Stimulated activated naive CD8-positive, alpha-beta T cell treated with anti-CD3 and anti-CD28 coated beads, Interleukin-15, amount 100 ng/mL, for 72 hours (primary cell): ENCODE measurements around the gene PLEKHD1.
A peak's percentile ranks its signal among the peaks of the same experiment; 100 is the strongest.
"Not testable (repeated sequence)": the region's sequence is repeated elsewhere in the genome, so short reads cannot be mapped to it uniquely, and the experiment has no call there.

ENCODE experiments used
- ATAC-seq: fragments of 150-1000 bp; cut with Tn5 transposase; 2 replicates; pipeline ENCODE4 v1.10.0; 2021; ENCODE audit warnings: mild to moderate bottlenecking, moderate library complexity
- DNase-seq, 2 donors: peaks; one replicate each; pipeline ENCODE4 v3.0.0; 2021 to 2022
- H3K27ac Mint-ChIP-seq, 2 donors: one replicate each; pipeline ENCODE4 v1.8.0; 2022; ENCODE audit warnings: mild to moderate bottlenecking in 2 of 2, mixed read lengths in 2 of 2, moderate library complexity in 2 of 2
- H3K27me3 Mint-ChIP-seq: one replicate; pipeline ENCODE4 v1.8.0; 2022; ENCODE audit warnings: mixed read lengths
- H3K4me1 Mint-ChIP-seq: one replicate; pipeline ENCODE4 v1.8.0; 2022; ENCODE audit warnings: mild to moderate bottlenecking, mixed read lengths
- H3K4me3 Mint-ChIP-seq, 2 donors: one replicate each; pipeline ENCODE4 v1.8.0; 2022; ENCODE audit warnings: mild to moderate bottlenecking in 2 of 2, mixed read lengths in 2 of 2, moderate library complexity in 1 of 2
- H3K9me3 Mint-ChIP-seq, 2 donors: one replicate each; pipeline ENCODE4 v1.8.0; 2022; ENCODE audit warnings: mixed read lengths in 2 of 2

PLEKHD1 gene

DNA sequence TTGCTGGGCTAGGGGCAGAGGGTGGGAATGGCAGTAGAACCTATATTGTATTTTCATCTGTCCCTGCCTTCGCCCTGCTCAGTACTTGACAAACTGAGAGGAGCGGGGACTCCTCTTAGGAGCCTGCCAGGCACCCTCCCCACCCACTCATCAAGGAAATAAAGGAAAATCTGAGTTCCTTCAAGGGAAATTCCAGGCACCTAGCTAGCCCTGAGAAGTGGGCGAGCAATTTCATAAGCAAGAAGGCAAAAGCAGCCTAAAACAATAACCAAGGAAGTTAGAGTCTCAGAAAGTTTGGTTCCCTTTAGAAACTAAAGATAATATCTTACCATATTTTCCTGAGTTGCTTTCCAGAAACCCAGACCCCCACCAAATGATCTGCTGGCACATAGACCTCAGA, 10.6 kb upstream of the PLEKHD1 start:
- ATAC-seq = no peak

DNA sequence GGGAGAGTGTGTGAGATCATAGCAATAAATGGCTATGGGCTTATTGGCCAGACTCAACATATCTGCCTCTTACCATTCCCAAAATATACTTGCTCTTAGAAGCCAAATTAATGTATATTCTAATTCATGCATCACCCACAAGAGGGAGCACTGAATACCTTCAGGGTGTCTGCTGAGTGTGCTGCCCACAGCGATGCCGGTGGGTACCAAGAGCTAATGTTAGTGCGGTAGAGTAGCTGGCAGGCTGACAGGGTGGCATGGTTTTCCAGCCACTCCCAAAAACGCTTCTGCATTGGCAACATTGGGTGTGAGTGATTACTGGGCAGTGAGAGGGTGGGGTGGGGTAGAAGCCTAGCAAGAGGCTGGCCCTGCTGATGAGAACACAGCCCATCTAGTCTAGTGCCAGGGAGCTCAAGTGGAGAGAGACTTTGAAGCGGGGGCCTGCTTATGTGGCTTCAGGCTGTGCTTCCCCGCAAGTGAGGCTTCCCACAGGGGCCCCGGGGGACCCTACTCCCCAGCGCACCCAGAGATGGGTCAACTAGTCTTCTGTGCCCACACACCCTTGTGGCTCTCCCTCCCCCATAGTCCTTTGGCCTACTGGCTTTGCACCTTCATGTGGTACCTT, 9.2 kb upstream of the PLEKHD1 start:
- H3K4me3 Mint-ChIP-seq = no peak overlapping the region
- no peaks in the 10 kb centered on the region for H3K4me1 Mint-ChIP-seq
- peak; percentile 74 for ATAC-seq
- no peak for DNase-seq
- no peak overlapping the region for H3K27ac Mint-ChIP-seq
- H3K27me3 Mint-ChIP-seq = no peaks in the 10 kb centered on the region
- H3K9me3 Mint-ChIP-seq = no peaks in the 10 kb centered on the region

More for the DNA sequence above, 10.6 kb upstream of the PLEKHD1 start:
- H3K4me1 Mint-ChIP-seq = no peaks in the 10 kb centered on the region
- H3K27ac Mint-ChIP-seq = no peak overlapping the region
- H3K9me3 Mint-ChIP-seq = no peaks in the 10 kb centered on the region
- H3K4me3 Mint-ChIP-seq = no peak overlapping the region
- H3K27me3 Mint-ChIP-seq = no peaks in the 10 kb centered on the region
- no peak for DNase-seq

DNA sequence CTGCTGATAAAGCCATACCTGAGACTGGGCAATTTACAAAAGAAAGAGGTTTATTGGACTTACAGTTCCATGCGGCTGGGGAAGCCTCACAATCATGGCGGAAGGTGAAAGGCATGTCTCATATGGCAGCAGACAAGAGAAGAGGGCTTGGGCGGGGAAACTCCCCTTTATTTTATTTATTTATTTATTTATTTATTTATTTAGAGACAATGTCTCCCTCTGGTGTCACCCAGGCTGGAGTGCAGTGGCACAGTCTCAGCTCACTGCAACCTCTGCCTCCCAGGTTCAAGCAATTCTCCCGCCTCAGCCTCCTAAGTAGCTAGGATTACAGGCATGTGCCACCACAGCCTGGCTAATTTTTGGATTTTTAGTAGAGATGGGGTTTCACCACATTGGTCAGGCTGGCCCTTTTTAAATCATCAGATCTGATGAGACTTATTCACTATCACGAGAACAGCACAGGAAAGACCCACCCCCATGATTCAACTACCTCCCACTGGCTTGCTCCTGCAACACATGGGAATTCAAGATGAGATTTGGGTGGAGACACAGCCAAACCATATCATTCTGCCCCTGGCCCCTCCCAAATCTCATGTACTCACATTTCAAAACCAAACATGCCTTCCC, 7.6 kb upstream of the PLEKHD1 start:
- not testable (repeated sequence) for DNase-seq, H3K4me3 Mint-ChIP-seq, H3K27me3 Mint-ChIP-seq, H3K4me1 Mint-ChIP-seq, ATAC-seq, H3K9me3 Mint-ChIP-seq
- peak overlapping the region in 1 of 2 donors; percentile 45 for H3K27ac Mint-ChIP-seq

DNA sequence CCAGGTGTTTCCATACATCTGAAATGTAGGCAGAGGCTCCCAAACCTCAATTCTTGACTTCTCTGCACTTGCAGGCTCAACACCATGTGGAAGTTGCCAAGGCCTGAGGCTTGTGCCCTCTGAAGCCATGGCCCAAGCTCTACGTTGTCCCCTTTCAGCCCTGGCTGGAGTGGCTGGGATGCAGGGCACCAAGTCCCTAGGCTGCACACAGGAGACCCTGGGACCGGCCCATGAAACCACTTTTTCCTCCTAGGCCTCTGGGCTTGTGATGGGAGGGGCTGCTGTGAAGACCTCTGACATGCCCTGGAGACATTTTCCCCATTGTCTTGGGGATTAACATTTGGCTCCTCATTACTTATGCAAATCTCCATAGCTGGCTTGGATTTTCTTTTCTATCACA, 6.5 kb upstream of the PLEKHD1 start:
- not testable (repeated sequence) for ATAC-seq, H3K9me3 Mint-ChIP-seq, DNase-seq, H3K4me1 Mint-ChIP-seq, H3K4me3 Mint-ChIP-seq, H3K27ac Mint-ChIP-seq
- H3K27me3 Mint-ChIP-seq = peaks cover 14% of the 10 kb centered on the region

DNA sequence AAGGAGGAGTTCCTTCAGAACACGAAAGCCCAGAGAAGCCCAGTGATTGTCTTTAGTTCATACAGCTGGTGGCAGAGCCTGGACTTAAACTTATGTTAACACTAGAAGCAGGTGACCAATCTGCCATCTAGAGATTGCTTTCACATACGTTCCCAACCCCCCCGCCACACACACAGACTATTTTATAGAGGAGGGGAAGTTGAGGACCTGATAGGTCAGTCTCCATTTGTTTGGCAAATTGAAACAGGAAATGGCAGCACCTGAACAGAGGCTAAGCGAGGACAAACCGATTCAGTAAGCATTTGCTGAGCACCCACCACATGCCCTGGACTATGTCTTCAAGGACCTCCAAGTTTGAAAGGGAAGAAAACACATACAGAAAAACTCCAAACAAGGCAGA, 4.8 kb upstream of the PLEKHD1 start:
- no peak overlapping the region for H3K27ac Mint-ChIP-seq
- no peak for ATAC-seq
- no peak overlapping the region for H3K4me3 Mint-ChIP-seq
- H3K9me3 Mint-ChIP-seq = no peaks in the 10 kb centered on the region
- H3K27me3 Mint-ChIP-seq = peaks cover 27% of the 10 kb centered on the region
- peaks cover 5% of the 10 kb centered on the region for H3K4me1 Mint-ChIP-seq
- DNase-seq = no peak

DNA sequence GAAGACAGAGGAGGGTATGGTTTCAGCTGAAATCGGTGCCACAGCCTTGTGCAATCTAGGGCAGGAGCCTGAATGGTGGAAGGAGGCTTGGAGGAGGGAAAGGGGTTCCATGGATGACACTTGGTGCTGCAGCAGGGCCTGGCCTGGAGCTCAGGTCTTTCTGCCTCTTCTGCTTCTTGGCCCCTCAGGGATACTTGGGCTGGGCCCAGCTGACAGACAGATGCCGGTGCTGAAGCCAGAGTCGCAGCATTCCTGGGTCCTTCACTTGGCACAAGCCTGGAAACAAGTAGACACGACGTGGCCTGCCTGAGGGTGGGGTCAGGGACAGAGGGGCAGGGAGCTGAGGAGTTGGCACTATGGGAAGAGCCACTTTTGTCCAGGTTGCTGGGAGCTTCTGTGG, 4.4 kb upstream of the PLEKHD1 start:
- no peak overlapping the region for H3K27ac Mint-ChIP-seq
- ATAC-seq (no peak), DNase-seq (no peak)
- H3K4me3 Mint-ChIP-seq = no peak overlapping the region
- H3K4me1 Mint-ChIP-seq = peaks cover 5% of the 10 kb centered on the region
- H3K9me3 Mint-ChIP-seq = no peaks in the 10 kb centered on the region
- H3K27me3 Mint-ChIP-seq = peaks cover 31% of the 10 kb centered on the region

DNA sequence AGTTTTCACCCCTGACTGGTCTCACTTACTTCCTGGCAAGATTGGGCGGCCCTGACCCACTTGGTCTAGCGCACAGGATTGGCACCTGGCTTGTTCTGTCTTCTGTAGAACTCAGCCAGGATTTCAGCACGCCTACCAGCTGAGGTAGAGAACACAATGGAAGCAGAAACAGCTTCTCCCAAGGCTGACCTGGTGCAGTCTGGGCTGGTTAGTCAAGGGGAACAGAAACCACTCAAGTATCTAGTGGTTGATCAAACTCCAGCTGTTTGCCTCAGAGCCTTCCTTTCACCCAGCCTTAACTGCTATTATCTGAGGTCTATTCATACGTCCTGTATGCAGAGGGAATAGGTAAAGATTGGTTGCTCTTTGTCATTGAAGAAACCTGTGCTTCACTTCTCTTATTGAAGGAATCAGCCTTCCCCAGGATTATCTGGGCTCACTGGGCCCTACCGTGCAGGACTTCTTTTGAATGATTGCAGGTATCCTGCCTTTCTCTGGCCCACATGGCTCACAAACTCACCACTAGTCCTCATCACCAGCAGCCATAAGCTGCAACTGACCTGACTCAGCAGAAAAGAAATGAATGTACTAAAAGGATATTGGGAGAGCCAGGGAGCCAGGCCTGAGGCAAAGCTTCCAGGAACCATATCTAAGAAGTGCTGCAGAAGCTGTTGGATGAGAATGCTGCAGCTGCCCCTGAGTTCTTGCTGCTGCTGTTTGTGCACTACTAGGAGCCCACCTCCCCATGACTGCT, 2.5 kb upstream of the PLEKHD1 start:
- DNase-seq (no peak), ATAC-seq (no peak)
- no peaks in the 10 kb centered on the region for H3K9me3 Mint-ChIP-seq
- H3K4me1 Mint-ChIP-seq = peaks cover 5% of the 10 kb centered on the region
- peaks cover 50% of the 10 kb centered on the region for H3K27me3 Mint-ChIP-seq
- no peak overlapping the region for H3K4me3 Mint-ChIP-seq
- no peak overlapping the region for H3K27ac Mint-ChIP-seq

DNA sequence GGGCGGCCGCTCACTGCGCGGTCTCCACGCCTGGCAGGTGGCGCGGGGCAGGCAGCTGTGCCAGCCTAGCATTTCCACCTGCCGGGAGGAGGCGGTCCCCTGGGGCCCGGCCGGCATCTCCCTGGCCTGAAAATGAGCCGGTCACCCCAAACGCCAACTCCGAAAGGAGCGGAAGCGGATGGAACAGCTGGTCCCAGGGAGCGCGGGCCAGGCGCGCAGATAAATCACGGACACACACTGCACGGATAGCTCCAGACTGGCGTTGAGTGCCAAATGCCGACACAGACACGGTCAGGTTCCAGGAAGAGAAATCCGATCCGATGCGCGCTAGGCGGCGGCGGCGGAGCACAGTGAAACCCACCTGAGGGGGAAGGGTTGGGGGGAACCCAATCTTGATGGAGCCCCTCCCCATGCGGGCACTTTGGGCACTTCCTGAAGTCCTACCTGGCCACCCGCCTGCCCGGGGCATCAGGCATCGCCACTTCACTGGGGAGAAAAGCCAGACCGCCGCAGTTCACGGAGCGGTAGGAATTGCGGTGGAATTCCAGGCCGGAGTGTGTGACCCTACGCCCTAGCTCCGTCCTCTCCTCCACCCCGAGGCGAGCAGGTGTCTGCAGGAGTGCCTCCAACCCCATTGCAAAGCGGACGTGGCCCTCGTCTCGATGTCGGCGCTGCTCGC, 624 bp upstream of the PLEKHD1 start:
- ATAC-seq = peak; percentile 34
- H3K4me3 Mint-ChIP-seq = peak overlapping the region in 1 of 2 donors; percentile 64
- H3K4me1 Mint-ChIP-seq = peaks cover 5% of the 10 kb centered on the region
- H3K27ac Mint-ChIP-seq = no peak overlapping the region
- no peaks in the 10 kb centered on the region for H3K9me3 Mint-ChIP-seq
- no peak for DNase-seq
- H3K27me3 Mint-ChIP-seq = peaks cover 68% of the 10 kb centered on the region

DNA sequence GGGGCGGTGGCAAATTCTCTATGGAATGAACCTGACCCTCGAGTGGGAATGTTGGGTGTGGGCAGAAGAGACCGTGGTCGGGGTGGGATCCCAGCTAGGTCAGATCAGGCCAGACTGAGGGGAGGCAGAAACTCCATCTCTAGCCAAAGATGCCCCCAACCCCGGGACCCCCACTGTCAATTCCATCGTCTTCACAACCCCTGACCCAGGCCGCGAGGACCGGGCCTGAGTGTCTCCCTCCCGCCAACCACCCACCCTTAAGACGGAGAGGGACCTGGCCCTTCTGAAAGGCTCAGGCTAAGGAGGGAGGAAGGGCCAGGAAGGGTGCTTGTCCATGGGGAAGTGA, 760 bp downstream of the PLEKHD1 start:
- DNase-seq (no peak), ATAC-seq (peak; percentile 28)
- Mint-ChIP-seq H3K4me1 (peaks cover 5% of the 10 kb centered on the region), H3K4me3 (no peak overlapping the region), H3K27ac (no peak overlapping the region), H3K27me3 (peaks cover 68% of the 10 kb centered on the region), H3K9me3 (no peaks in the 10 kb centered on the region)

DNA sequence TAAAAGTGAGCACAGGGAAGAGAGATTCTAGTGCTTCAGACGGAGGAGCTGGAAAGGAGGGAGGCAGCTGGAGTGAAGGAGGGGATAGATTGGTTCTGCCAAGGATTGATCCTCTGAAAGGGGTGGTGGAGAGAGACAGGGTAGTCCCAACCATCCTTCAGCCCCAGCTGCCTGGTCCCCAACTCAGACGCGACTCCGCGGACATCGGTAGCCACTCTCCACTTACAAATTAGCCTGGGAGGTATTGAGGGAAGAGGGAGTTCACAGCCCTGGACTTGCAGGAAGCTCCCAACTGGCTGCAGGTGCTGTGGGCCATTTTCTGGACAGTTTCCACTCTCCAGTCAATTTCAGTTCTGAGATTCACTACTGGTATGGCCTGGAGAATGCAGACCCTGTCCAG, 1.2 kb downstream of the PLEKHD1 start:
- no peaks in the 10 kb centered on the region for H3K9me3 Mint-ChIP-seq
- H3K4me1 Mint-ChIP-seq = peaks cover 5% of the 10 kb centered on the region
- no peak for DNase-seq
- no peak overlapping the region for H3K4me3 Mint-ChIP-seq
- H3K27ac Mint-ChIP-seq = no peak overlapping the region
- H3K27me3 Mint-ChIP-seq = peaks cover 68% of the 10 kb centered on the region
- ATAC-seq = no peak

DNA sequence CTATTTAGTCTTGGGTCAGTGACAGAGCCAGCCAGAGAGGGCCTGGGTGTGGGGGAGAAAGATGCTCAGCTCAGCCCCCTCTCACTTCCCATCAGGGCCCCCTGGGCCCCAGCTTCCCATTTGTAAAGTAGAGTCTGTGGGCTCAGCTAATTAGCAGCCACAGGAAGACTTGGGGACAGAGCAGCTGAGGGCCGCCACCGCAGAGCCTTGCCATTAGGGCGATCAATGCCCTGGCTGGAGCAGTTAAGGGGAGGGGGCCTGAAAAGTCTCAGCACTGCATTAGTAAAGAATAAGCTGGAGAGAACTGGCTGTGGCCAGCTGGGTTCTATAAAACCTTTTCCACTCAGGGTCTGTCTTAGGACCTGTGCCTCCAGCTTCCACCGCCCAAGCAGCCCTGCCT, 2.7 kb downstream of the PLEKHD1 start:
- peaks cover 5% of the 10 kb centered on the region for H3K4me1 Mint-ChIP-seq
- H3K27me3 Mint-ChIP-seq = peaks cover 62% of the 10 kb centered on the region
- no peak for DNase-seq
- no peaks in the 10 kb centered on the region for H3K9me3 Mint-ChIP-seq
- no peak overlapping the region for H3K4me3 Mint-ChIP-seq
- ATAC-seq = no peak
- H3K27ac Mint-ChIP-seq = no peak overlapping the region

DNA sequence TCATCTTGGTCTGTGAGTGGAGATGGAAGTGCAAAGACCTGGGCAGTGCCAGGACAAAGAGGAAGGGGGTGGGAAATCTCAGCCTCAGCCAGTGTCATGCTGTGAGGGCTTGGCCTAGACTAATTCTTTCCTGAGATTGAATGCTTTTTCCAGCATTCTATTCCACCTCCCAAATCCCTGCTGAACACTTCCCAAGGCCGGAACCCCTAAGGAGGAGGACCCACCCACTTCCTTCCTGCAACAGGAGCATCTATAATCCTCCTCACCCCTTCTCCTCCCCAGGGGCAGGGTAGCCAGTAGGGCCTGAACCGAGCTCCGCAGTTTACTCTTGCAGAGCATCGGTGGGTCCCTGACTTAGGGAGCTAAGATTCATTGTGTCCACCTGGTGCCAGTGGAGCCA, 3.2 kb downstream of the PLEKHD1 start:
- no peak overlapping the region for H3K27ac Mint-ChIP-seq
- H3K27me3 Mint-ChIP-seq = peaks cover 57% of the 10 kb centered on the region

DNA sequence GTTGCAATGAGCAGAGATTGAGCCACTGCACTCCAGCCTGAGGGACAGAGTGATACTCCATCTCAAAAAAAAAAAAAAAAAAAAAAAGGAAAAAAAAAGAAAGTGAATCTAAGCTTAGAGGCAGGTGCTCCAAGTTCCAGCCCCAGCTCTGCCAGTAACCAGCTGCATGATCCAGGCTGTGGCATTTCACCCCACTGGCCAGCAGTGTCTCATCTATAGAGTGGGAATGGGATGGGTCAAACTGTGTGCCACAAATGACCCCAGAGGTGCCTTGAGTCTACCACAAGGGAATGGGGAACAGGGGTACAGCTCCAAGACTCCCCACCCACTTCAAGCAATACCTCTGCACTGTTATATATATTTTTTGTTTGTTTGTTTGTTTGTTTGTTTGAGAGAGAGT, 5.0 kb downstream of the PLEKHD1 start:
- Mint-ChIP-seq H3K4me1 (no peaks in the 10 kb centered on the region), H3K9me3 (no peaks in the 10 kb centered on the region), H3K27ac (no peak overlapping the region), H3K27me3 (peaks cover 42% of the 10 kb centered on the region), H3K4me3 (no peak overlapping the region)
- ATAC-seq (no peak), DNase-seq (no peak)

More for the DNA sequence above, 3.2 kb downstream of the PLEKHD1 start:
- Mint-ChIP-seq H3K4me3 (no peak overlapping the region), H3K9me3 (no peaks in the 10 kb centered on the region), H3K4me1 (peaks cover 5% of the 10 kb centered on the region)
- ATAC-seq (no peak), DNase-seq (no peak)

DNA sequence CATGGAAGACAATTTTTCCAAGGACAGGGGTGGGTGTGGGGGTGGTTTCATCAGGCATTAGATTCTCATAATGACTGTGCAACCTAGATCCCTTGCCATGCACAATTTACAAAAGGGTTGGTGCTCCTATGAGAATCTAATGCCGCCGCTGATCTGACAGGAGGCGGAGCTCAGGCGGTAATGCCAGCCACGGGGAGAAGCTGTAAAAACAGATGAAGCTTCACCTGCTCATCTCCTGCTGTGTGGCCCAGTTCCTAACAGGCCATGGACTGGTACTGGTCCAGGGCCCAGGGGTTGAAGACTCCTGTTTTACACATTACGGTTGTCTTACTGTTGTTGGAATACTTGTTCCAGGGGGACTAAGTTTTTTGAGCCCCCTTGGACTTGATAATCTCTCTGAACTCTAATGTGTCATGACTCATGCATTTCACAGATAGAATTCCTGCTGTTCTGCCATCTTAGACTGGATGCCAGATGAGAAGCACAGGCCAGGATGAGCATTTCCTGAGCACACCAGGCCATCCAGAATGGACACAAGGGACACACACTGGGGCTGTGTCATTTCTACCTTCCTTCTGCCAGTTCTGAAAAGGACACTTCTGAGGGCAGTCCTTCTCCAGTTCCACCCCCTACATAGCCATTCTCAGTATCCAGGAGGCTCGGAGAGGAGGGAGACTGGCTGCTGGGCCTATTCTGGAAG, 5.8 kb downstream of the PLEKHD1 start:
- Mint-ChIP-seq H3K9me3 (no peaks in the 10 kb centered on the region), H3K27ac (no peak overlapping the region), H3K4me1 (no peaks in the 10 kb centered on the region), H3K4me3 (no peak overlapping the region), H3K27me3 (peaks cover 41% of the 10 kb centered on the region)
- no peak for DNase-seq
- no peak for ATAC-seq

DNA sequence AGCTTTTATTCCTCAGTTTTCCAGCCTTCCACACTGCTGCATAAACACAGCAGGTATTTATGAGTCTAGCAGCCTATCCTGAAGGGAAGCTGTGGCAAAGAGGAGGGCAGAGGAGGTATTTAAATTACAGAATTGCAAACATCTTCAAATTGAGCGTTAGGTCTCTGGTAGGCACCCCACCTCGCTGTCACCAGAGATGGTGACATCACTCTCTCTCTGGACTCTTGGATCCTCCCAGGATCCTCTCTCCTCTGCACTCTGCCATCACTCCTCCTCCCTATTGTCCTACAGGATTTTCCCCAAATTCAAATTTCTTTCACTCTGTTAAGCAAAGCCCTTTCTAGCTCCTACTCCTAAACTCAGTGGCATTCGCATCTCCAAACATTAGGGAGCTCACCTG, 6.7 kb downstream of the PLEKHD1 start:
- Mint-ChIP-seq H3K4me3 (no peak overlapping the region), H3K27me3 (peaks cover 34% of the 10 kb centered on the region), H3K9me3 (no peaks in the 10 kb centered on the region), H3K27ac (no peak overlapping the region), H3K4me1 (no peaks in the 10 kb centered on the region)
- DNase-seq = no peak
- ATAC-seq = no peak
